GM12878 (cell line): ENCODE data around the gene PMPCA. TPM values are rescaled to one million over a fixed set of nuclear protein-coding genes. Genes with fewer than 3 reads are reported as not detected.

Experiments used
- TCF12 ChIP-seq: IDR thresholded peaks from 2 replicates; pipeline ENCODE4 v1.6.1; 2011; ENCODE audit warnings: low read depth, mild to moderate bottlenecking, low read length
- TCF7 ChIP-seq: IDR thresholded peaks from 2 replicates; pipeline ENCODE4 v1.6.1; 2014; ENCODE audit warnings: antibody characterized with exemption, borderline replicate concordance
- polyA plus RNA-seq, 11 experiments: library from polyadenylated mRNA; depleted of rRNA in 4 of 11; unstranded in 6 of 11; stranded (reverse) in 5 of 11; fragments of >200 nt; fragmentation: Nextera tagmentation in 4 of 11; fragmentation: Illumina TruSeq in 1 of 11; extraction: Ambion mirVana in 4 of 11; extraction: Trizol in 1 of 11; gene quantifications; 1 replicate in 1 of 11; 2 replicates in 10 of 11; pipeline versions ENCODE4 v1.2.1 to v1.2.3, GENCODE V29; 2011 to 2016; ENCODE audit warnings: inconsistent platforms in 2 of 11, missing spikeins in 2 of 11, low read depth in 1 of 11
- total RNA-seq, 4 experiments: library from RNA; depleted of rRNA in 3 of 4; stranded (reverse); fragments of >200 nt in 3 of 4; fragmentation: Illumina TruSeq in 1 of 4; extraction: Trizol in 1 of 4; gene quantifications; 2 replicates each; pipeline versions ENCODE4 v1.2.1 to v1.2.3, GENCODE V29; 2013 to 2021
- TF ChIP-seq, protein P1 (sequence below): fragments of 450-650 bp; IDR thresholded peaks from 2 replicates; pipeline ENCODE4 v1.6.1; 2017; ENCODE audit warnings: low read depth, mild to moderate bottlenecking, moderate library complexity
- TF ChIP-seq, protein P2 (sequence below): fragments of 450-650 bp; IDR thresholded peaks from 2 replicates; pipeline ENCODE4 v1.6.1; 2016; ENCODE audit warnings: mild to moderate bottlenecking, moderate library complexity, borderline replicate concordance
- TF ChIP-seq, protein P3 (sequence below): IDR thresholded peaks from 2 replicates; pipeline ENCODE4 v1.6.1; 2012; ENCODE audit warnings: low read depth, low read length, improper control_type of control experiment
- TF ChIP-seq, protein P4 (sequence below): fragments of 450-650 bp; IDR thresholded peaks from 2 replicates; pipeline ENCODE4 v1.6.1; 2017; ENCODE audit warnings: mild to moderate bottlenecking

Gene PMPCA
- total and polyA plus RNA-seq, 10 of the 15 experiments (the other 5 are each of a cell fraction or from before 2014, with no cell fraction given) = 8.1 to 137 (median 75.7) TPM

DNA sequence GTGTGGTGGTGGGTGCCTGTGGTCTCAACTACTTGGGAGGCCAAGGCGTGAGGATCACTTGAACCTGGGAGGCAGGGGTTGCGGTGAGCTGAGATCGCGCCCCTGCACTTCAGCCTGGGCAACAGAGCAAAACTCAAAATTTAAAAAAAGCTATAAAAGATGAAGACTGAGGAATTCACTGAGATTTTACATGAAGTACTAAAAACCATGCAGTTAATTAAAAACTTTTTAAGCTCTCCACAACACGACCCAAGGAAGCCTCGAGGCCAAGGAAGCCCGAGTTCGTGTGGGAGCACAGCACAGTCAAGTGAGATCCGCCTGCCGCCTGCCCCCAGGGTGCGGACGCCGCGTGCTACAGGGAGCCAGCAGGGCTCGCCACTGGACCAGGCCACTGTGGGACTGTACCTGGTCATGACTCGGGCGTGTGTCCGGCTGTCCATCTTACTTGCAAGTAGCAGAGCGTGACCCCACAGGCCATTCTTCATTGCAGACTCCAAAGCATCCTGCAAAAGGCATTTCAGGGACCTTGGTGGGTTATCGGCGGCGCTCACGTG, 50.4 kb downstream of the PMPCA start (continued):
- TF ChIP-seq, protein P1, sequence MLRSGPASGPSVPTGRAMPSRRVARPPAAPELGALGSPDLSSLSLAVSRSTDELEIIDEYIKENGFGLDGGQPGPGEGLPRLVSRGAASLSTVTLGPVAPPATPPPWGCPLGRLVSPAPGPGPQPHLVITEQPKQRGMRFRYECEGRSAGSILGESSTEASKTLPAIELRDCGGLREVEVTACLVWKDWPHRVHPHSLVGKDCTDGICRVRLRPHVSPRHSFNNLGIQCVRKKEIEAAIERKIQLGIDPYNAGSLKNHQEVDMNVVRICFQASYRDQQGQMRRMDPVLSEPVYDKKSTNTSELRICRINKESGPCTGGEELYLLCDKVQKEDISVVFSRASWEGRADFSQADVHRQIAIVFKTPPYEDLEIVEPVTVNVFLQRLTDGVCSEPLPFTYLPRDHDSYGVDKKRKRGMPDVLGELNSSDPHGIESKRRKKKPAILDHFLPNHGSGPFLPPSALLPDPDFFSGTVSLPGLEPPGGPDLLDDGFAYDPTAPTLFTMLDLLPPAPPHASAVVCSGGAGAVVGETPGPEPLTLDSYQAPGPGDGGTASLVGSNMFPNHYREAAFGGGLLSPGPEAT = no peak
- TF ChIP-seq TCF7 (no peak), TCF12 (no peak)
- TF ChIP-seq, protein P2, sequence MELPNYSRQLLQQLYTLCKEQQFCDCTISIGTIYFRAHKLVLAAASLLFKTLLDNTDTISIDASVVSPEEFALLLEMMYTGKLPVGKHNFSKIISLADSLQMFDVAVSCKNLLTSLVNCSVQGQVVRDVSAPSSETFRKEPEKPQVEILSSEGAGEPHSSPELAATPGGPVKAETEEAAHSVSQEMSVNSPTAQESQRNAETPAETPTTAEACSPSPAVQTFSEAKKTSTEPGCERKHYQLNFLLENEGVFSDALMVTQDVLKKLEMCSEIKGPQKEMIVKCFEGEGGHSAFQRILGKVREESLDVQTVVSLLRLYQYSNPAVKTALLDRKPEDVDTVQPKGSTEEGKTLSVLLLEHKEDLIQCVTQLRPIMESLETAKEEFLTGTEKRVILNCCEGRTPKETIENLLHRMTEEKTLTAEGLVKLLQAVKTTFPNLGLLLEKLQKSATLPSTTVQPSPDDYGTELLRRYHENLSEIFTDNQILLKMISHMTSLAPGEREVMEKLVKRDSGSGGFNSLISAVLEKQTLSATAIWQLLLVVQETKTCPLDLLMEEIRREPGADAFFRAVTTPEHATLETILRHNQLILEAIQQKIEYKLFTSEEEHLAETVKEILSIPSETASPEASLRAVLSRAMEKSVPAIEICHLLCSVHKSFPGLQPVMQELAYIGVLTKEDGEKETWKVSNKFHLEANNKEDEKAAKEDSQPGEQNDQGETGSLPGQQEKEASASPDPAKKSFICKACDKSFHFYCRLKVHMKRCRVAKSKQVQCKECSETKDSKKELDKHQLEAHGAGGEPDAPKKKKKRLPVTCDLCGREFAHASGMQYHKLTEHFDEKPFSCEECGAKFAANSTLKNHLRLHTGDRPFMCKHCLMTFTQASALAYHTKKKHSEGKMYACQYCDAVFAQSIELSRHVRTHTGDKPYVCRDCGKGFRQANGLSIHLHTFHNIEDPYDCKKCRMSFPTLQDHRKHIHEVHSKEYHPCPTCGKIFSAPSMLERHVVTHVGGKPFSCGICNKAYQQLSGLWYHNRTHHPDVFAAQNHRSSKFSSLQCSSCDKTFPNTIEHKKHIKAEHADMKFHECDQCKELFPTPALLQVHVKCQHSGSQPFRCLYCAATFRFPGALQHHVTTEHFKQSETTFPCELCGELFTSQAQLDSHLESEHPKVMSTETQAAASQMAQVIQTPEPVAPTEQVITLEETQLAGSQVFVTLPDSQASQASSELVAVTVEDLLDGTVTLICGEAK = no peak
- TF ChIP-seq, protein P3, sequence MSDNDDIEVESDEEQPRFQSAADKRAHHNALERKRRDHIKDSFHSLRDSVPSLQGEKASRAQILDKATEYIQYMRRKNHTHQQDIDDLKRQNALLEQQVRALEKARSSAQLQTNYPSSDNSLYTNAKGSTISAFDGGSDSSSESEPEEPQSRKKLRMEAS = no peak
- TF ChIP-seq, protein P4, sequence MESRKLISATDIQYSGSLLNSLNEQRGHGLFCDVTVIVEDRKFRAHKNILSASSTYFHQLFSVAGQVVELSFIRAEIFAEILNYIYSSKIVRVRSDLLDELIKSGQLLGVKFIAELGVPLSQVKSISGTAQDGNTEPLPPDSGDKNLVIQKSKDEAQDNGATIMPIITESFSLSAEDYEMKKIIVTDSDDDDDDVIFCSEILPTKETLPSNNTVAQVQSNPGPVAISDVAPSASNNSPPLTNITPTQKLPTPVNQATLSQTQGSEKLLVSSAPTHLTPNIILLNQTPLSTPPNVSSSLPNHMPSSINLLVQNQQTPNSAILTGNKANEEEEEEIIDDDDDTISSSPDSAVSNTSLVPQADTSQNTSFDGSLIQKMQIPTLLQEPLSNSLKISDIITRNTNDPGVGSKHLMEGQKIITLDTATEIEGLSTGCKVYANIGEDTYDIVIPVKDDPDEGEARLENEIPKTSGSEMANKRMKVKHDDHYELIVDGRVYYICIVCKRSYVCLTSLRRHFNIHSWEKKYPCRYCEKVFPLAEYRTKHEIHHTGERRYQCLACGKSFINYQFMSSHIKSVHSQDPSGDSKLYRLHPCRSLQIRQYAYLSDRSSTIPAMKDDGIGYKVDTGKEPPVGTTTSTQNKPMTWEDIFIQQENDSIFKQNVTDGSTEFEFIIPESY = no peak
- TF ChIP-seq, all 136 proteins: peak for 0
